Measurements from ENCODE around the gene KRTAP19-7.
A peak's percentile ranks its signal among the peaks of the same experiment; 100 is the strongest.

GRCh38 chr21:30605968-30606367 lies 44.9 kb upstream of the KRTAP19-7 start:
- peak; percentile 9 for TF ChIP-seq CTCF (IDR thresholded peaks at IDR 0.05; ENCODE audit: borderline replicate concordance, extremely low read depth, low read length, poor library complexity, severe bottlenecking)
- no peak for TF ChIP-seq EZH2 (IDR thresholded peaks at IDR 0.05; ENCODE audit: borderline replicate concordance, low read depth, low read length, severe bottlenecking)

All from DND-41 (cell line).